Prostate gland (tissue), 2 donors: Measurements from ENCODE around the gene IGF2BP1.

Experiments
- POLR2A ChIP-seq: fragments of 450-650 bp; IDR thresholded peaks from one replicate; pipeline ENCODE4 v1.6.1; 2016; ENCODE audit warnings: antibody characterized with exemption, mild to moderate bottlenecking
- TF ChIP-seq, protein P1 (sequence below), 4 experiments: fragments of 200-600 bp in 2 of 4; fragments of 450-650 bp in 2 of 4; sonication (generic) in 2 of 4; IDR thresholded peaks; 1 replicate in 3 of 4; 2 replicates in 1 of 4; pipeline ENCODE4 v1.5.1; 2016 to 2019; ENCODE audit warnings: antibody characterized with exemption in 4 of 4, mild to moderate bottlenecking in 2 of 4, moderate library complexity in 2 of 4

- TF ChIP-seq POLR2A: no peak
- TF ChIP-seq, protein P1, sequence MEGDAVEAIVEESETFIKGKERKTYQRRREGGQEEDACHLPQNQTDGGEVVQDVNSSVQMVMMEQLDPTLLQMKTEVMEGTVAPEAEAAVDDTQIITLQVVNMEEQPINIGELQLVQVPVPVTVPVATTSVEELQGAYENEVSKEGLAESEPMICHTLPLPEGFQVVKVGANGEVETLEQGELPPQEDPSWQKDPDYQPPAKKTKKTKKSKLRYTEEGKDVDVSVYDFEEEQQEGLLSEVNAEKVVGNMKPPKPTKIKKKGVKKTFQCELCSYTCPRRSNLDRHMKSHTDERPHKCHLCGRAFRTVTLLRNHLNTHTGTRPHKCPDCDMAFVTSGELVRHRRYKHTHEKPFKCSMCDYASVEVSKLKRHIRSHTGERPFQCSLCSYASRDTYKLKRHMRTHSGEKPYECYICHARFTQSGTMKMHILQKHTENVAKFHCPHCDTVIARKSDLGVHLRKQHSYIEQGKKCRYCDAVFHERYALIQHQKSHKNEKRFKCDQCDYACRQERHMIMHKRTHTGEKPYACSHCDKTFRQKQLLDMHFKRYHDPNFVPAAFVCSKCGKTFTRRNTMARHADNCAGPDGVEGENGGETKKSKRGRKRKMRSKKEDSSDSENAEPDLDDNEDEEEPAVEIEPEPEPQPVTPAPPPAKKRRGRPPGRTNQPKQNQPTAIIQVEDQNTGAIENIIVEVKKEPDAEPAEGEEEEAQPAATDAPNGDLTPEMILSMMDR (IDR thresholded peaks at IDR 0.05): no peak
Observed at GRCh38 chr17:49018748-49019147, 21.6 kb downstream of the IGF2BP1 start.
